SJCRH30 (cell line): ENCODE measurements around the gene LSAMP. TPM values are rescaled to one million over a fixed set of nuclear protein-coding genes. Genes with fewer than 3 reads are reported as not detected.

ENCODE experiments used
- DNase-seq, 2 experiments: peaks; one replicate each; pipeline ENCODE4 v3.0.0-alpha.2; 2015 to 2020
- H3K27ac ChIP-seq: fragments of 250-450 bp; sonication (Bioruptor Pico); 2 replicates; pipeline ENCODE4 v1.5.1; 2020; ENCODE audit warnings: mild to moderate bottlenecking, moderate library complexity
- H3K27me3 ChIP-seq: fragments of 250-450 bp; sonication (Bioruptor Pico); 2 replicates; pipeline ENCODE4 v1.5.1; 2020; ENCODE audit warnings: mild to moderate bottlenecking, moderate library complexity
- H3K36me3 ChIP-seq: fragments of 250-450 bp; sonication (Bioruptor Pico); 2 replicates; pipeline ENCODE4 v1.5.1; 2020; ENCODE audit warnings: mild to moderate bottlenecking, moderate library complexity
- H3K4me1 ChIP-seq: fragments of 250-450 bp; sonication (Bioruptor Pico); 2 replicates; pipeline ENCODE4 v1.5.1; 2020; ENCODE audit warnings: mild to moderate bottlenecking, moderate library complexity
- H3K4me3 ChIP-seq: fragments of 250-450 bp; sonication (Bioruptor Pico); 2 replicates; pipeline ENCODE4 v1.5.1; 2020; ENCODE audit warnings: mild to moderate bottlenecking, moderate library complexity
- H3K9me3 ChIP-seq: fragments of 250-450 bp; sonication (Bioruptor Pico); replicated peaks from 2 replicates; pipeline ENCODE4 v1.5.1; 2020; ENCODE audit warnings: mild to moderate bottlenecking, moderate library complexity
- total RNA-seq: library from RNA; depleted of rRNA; stranded (reverse); fragments of >200 nt; shearing (Covaris generic); gene quantifications from 2 replicates; pipeline ENCODE4 v1.2.3, GENCODE V29; 2014

Gene LSAMP
- total RNA-seq, 1 experiment from 2014 or later: 0.02 TPM

GRCh38 chr3:116265976-116266584 lies 179.2 kb downstream of the LSAMP start:
- no peak overlapping the region for H3K4me3 ChIP-seq
- H3K27me3 ChIP-seq: no peaks in the 10 kb centered on the region
- no peaks in the 10 kb centered on the region for H3K36me3 ChIP-seq
- no peak overlapping the region for H3K27ac ChIP-seq
- H3K9me3 ChIP-seq: no peaks in the 10 kb centered on the region
- no peaks in the 10 kb centered on the region for H3K4me1 ChIP-seq
- no peak for DNase-seq

DNA sequence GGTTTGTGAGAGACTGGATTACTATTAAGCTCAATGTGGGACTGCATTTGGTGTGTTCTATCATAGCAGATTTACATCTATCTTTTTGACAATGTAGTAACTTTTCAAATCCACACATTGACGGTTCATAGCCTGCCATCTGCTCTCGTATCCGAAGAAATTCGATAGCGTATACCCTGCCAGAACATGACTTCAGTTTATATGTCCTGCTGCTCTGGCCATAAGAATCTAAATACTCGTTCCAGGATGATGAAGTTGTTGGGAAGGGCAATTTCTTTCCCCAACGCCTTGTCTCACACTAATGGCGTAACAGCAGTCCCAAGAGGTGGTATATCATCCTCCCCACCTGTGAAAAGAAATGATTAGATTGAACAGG lies 180.0 kb downstream of the LSAMP start:
- no peaks in the 10 kb centered on the region for H3K9me3 ChIP-seq
- DNase-seq: no peak
- H3K27me3 ChIP-seq: no peaks in the 10 kb centered on the region
- no peak overlapping the region for H3K27ac ChIP-seq
- no peak overlapping the region for H3K4me3 ChIP-seq
- no peaks in the 10 kb centered on the region for H3K4me1 ChIP-seq
- H3K36me3 ChIP-seq: no peaks in the 10 kb centered on the region

DNA sequence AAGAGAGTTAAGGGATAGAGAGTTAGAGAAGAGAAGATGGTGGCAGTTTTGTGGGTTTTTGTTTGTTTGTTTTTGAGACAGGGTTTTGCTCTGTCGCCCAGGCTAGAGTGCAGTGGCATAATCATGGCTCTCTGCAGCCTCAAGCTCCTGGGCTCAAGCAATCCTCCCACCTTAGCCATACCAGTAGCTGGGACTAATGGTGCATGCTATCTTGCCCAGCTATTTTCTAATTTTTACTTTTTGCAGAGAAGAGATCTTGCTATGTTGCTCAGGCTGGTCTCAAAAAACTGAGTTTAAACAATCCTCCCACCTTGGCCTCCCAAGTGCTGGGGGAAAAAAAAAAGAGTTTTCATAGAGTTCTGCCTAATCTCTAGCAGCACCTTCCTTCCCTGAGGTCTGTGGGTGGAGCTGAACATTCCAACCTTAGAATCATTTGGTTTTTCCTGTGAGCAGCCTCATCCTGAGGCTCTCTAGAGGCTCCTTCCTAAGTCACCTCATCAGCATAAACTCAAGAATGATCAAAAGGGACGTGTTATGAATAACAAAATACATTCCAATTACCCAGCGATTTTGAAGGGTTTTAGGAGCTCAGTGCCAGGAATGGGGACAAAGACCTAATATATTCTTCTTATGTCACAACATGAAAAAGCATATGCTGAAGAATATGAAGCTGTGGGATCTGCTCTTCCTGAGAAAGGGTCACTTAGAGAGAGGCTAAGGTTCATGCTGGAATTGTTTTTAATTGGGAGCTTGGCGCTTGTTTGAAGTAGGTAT lies 180.6 kb downstream of the LSAMP start:
- H3K27me3 ChIP-seq: no peaks in the 10 kb centered on the region
- no peaks in the 10 kb centered on the region for H3K4me1 ChIP-seq
- H3K27ac ChIP-seq: no peak overlapping the region
- H3K36me3 ChIP-seq: no peaks in the 10 kb centered on the region
- no peaks in the 10 kb centered on the region for H3K9me3 ChIP-seq
- DNase-seq: no peak
- H3K4me3 ChIP-seq: no peak overlapping the region

DNA sequence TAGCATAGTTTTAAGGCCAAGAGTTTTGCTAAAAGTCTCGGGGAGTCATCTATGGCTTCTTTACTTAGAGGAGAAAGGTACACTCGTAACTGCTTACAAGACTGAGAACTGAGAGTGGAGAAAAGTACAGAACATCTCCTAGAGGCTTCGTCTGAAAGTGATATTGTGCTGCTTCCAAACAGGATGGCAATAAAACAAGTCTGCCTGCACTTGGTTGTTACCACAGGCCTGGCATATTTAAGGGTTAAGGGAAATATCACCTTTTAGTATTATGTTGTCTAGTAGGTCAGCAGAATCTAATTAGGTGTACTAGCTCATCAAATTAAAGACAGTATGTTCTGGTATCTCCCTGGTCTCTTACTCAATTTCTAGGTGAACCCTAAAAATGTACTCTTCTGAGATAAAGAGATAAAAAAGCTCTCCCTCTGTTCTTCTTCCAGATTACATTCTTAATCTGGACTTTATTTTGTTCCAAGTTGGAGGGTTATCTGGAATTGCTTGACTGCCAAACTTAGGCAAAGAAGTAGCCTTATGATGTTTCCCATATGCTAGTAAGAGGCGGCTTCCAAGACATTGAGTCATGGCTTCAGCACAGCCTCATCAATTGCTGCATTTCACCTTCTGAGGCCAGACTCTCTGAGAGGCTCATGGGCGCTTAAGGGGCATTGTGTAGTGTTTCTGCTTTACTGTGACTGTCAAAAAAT lies 181.3 kb downstream of the LSAMP start:
- H3K27ac ChIP-seq: no peak overlapping the region
- H3K4me1 ChIP-seq: no peaks in the 10 kb centered on the region
- H3K27me3 ChIP-seq: no peaks in the 10 kb centered on the region
- H3K36me3 ChIP-seq: no peaks in the 10 kb centered on the region
- no peak for DNase-seq
- H3K9me3 ChIP-seq: no peaks in the 10 kb centered on the region
- no peak overlapping the region for H3K4me3 ChIP-seq

DNA sequence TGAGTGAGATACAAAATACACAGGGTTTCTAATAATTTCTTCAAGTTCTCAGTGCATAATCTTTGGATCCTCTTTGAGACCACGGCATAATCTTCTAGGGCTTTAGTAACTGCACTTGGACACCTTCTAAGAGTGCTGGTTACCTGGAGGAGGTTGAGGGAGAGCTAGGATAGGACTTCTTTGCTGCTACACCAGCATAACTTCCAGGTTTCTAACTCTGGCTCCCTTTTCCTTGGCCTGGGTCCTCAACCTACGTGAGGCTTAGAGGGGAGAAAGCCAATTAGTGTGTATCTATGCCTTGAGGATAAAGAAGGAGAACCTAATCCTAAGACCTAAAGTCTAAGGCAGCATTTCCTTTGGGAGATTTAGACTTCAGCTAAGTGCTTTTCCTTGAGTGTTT lies 184.8 kb downstream of the LSAMP start:
- Histone ChIP-seq H3K4me3 (no peak overlapping the region), H3K4me1 (no peaks in the 10 kb centered on the region), H3K27ac (no peak overlapping the region), H3K27me3 (no peaks in the 10 kb centered on the region), H3K36me3 (no peaks in the 10 kb centered on the region), H3K9me3 (no peaks in the 10 kb centered on the region)
- no peak for DNase-seq

DNA sequence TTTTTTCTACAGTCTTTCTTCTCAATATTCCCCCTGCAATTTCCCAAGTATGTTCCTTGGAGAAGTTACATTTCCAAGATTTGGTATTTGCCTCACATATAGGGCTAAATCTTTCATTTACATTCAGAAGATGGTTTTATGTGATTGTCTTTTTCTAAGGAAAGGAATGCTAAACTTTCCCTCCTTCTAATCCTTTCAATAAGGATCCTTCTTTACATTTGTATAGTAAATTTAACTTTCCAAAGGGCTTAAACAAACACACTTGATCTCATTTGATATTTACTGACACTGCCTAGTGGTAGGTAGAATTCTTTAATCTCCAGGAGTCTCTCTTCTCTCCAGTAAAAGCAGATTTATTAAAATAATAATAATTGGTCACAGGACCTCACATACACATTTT lies 185.3 kb downstream of the LSAMP start:
- no peak overlapping the region for H3K4me3 ChIP-seq
- H3K4me1 ChIP-seq: no peaks in the 10 kb centered on the region
- H3K36me3 ChIP-seq: no peaks in the 10 kb centered on the region
- H3K9me3 ChIP-seq: no peaks in the 10 kb centered on the region
- DNase-seq: no peak
- H3K27ac ChIP-seq: no peak overlapping the region
- H3K27me3 ChIP-seq: no peaks in the 10 kb centered on the region

DNA sequence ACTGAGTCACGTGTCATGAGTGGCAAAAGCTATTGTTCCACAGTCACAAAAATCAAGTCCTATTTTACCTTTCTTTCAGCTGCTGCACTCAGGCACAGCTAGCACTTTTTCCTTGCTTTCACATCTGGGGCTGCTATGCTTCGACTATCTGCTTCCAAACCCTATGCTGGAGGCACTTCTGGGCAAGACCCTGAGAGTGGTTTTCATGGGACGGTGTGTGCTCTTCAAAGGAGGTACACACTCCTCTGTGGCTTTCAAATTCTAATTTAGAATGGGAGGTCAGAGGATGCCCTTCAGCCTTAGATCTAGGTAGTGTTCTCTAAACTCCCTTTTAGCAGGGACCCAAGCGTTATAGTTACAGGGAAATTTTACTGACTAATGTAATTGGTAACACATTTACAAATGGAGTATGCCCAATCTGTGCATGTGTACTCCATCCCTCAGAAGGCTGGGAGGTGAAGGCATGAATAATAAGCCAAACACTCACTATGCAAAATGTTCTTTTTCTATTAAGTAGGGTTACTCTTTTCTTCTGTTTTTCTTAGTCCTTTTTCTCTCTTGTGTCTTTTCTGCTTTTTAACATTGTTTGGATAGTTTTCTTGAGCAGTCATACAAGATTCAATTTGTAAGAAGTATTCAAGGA lies 188.3 kb downstream of the LSAMP start:
- H3K27me3 ChIP-seq: 0 out of 2 replicates have a peak, but pooled peaks cover 3% of the 10 kb centered on the region
- no peaks in the 10 kb centered on the region for H3K36me3 ChIP-seq
- DNase-seq: no peak
- no peaks in the 10 kb centered on the region for H3K9me3 ChIP-seq
- no peaks in the 10 kb centered on the region for H3K4me1 ChIP-seq
- no peak overlapping the region for H3K4me3 ChIP-seq
- no peak overlapping the region for H3K27ac ChIP-seq

DNA sequence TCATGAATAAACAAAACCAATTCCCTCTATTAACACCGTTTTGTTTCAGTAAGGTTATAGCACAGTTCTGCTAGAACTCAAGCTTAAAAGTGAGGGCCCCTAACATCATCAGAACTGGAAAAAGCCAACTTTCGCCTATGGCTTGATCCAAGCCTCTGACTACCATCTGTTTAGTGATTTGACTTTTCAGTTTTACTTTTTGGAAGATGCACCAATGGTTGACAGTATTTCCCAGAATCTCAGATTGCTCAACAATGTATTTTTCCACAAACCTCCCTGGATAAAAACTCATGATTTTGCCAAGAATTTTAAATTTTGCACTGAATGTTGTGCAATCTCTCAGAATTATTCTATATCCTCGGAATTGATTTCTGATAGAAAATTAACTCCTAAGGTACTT lies 190.7 kb downstream of the LSAMP start:
- H3K27ac ChIP-seq: no peak overlapping the region
- H3K9me3 ChIP-seq: no peaks in the 10 kb centered on the region
- no peak for DNase-seq
- H3K4me3 ChIP-seq: no peak overlapping the region
- H3K27me3 ChIP-seq: 0 out of 2 replicates have a peak, but pooled peaks cover 3% of the 10 kb centered on the region
- no peaks in the 10 kb centered on the region for H3K4me1 ChIP-seq
- H3K36me3 ChIP-seq: no peaks in the 10 kb centered on the region

- Histone ChIP-seq H3K4me1 (no peaks in the 10 kb centered on the region), H3K27me3 (0 out of 2 replicates have a peak, but pooled peaks cover 3% of the 10 kb centered on the region), H3K36me3 (no peaks in the 10 kb centered on the region), H3K4me3 (no peak overlapping the region), H3K27ac (no peak overlapping the region), H3K9me3 (no peaks in the 10 kb centered on the region)
- DNase-seq: no peak
These were observed 191.8 kb downstream of the LSAMP start for GRCh38 chr3:116253511-116253910.

GRCh38 chr3:116247605-116248004 lies 197.7 kb downstream of the LSAMP start:
- no peak overlapping the region for H3K27ac ChIP-seq
- H3K9me3 ChIP-seq: no peaks in the 10 kb centered on the region
- no peaks in the 10 kb centered on the region for H3K36me3 ChIP-seq
- no peak overlapping the region for H3K4me3 ChIP-seq
- DNase-seq: no peak
- no peaks in the 10 kb centered on the region for H3K4me1 ChIP-seq
- no peaks in the 10 kb centered on the region for H3K27me3 ChIP-seq

GRCh38 chr3:116246406-116246980 lies 198.8 kb downstream of the LSAMP start:
- no peaks in the 10 kb centered on the region for H3K36me3 ChIP-seq
- H3K9me3 ChIP-seq: no peaks in the 10 kb centered on the region
- H3K4me3 ChIP-seq: no peak overlapping the region
- no peaks in the 10 kb centered on the region for H3K4me1 ChIP-seq
- no peak overlapping the region for H3K27ac ChIP-seq
- no peaks in the 10 kb centered on the region for H3K27me3 ChIP-seq
- DNase-seq: no peak

GRCh38 chr3:116242825-116243224 lies 202.5 kb downstream of the LSAMP start:
- Histone ChIP-seq H3K4me1 (no peaks in the 10 kb centered on the region), H3K4me3 (no peak overlapping the region), H3K36me3 (no peaks in the 10 kb centered on the region), H3K27ac (no peak overlapping the region), H3K27me3 (no peaks in the 10 kb centered on the region), H3K9me3 (no peaks in the 10 kb centered on the region)
- no peak for DNase-seq

DNA sequence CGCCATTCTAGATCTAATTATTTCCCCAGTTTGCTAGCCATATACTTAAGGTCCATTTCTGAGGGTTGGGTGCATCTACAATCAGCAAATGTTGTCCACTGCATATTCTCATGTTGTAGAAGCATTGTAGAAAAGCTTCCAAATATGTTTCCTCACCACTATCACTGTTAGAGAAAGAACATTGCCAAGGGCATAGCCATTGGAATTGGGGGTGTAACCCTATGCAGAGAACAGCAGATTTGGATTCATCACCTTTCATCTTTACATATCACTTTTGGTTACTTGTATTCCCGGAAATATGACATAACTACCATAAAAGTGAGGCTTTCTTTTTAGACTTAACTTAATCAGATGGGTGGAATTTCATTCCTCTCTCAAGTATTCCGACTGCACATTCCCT lies 203.6 kb downstream of the LSAMP start:
- no peaks in the 10 kb centered on the region for H3K4me1 ChIP-seq
- H3K27me3 ChIP-seq: no peaks in the 10 kb centered on the region
- no peaks in the 10 kb centered on the region for H3K36me3 ChIP-seq
- no peaks in the 10 kb centered on the region for H3K9me3 ChIP-seq
- no peak for DNase-seq
- no peak overlapping the region for H3K27ac ChIP-seq
- no peak overlapping the region for H3K4me3 ChIP-seq

DNA sequence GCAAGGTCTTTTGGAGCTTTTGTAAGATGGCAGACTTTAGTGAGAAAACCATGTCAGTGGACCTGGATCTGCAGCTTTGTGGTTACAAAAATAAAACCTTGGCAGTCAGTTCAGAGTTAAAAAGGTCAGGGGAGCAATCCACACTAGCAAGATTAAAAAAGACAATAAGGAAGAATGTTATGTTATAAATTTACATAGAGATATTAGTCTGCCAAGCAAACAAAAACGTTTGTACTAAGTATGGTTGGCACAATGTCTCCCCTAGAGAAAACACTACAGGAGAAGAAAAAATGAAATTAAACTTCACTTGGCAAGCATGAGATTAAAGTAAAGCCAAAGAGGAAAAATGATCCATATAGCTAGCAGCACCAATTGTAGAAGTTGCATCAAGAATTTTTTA lies 205.0 kb downstream of the LSAMP start:
- Histone ChIP-seq H3K27ac (no peak overlapping the region), H3K4me1 (no peaks in the 10 kb centered on the region), H3K4me3 (no peak overlapping the region), H3K27me3 (no peaks in the 10 kb centered on the region), H3K9me3 (no peaks in the 10 kb centered on the region), H3K36me3 (no peaks in the 10 kb centered on the region)
- DNase-seq: no peak
